Measurements from ENCODE around the gene PSD4. TPM values are rescaled to one million over a fixed set of nuclear protein-coding genes. Genes with fewer than 3 reads are reported as not detected.

Gene PSD4
- total RNA-seq, 1 donor from 2014 or later: 319 TPM

GRCh38 chr2:113212245-113213060 lies 38.7 kb downstream of the PSD4 start:
- H3K27me3 Mint-ChIP-seq (ENCODE audit: low read depth): no peaks in the 10 kb centered on the region
- no peaks in the 10 kb centered on the region for H3K36me3 Mint-ChIP-seq (ENCODE audit: low read depth)
- H3K9me3 Mint-ChIP-seq: no peaks in the 10 kb centered on the region
- DNase-seq (ENCODE audit: low spot score): no peak
- peaks cover 5% of the 10 kb centered on the region for H3K4me1 Mint-ChIP-seq (ENCODE audit: low read depth)
- no peak overlapping the region for H3K4me3 Mint-ChIP-seq (ENCODE audit: low read depth)
- intact Hi-C loops (cut with micrococcal nuclease): no loop called here
- no peak overlapping the region for H3K27ac Mint-ChIP-seq

GRCh38 chr2:113213061-113213930 lies 39.5 kb downstream of the PSD4 start:
- DNase-seq (ENCODE audit: low spot score): no peak
- Mint-ChIP-seq H3K4me3 (ENCODE audit: low read depth) (no peak overlapping the region), H3K27ac (no peak overlapping the region), H3K27me3 (ENCODE audit: low read depth) (no peaks in the 10 kb centered on the region), H3K36me3 (ENCODE audit: low read depth) (no peaks in the 10 kb centered on the region), H3K4me1 (ENCODE audit: low read depth) (peaks cover 7% of the 10 kb centered on the region), H3K9me3 (no peaks in the 10 kb centered on the region)
- intact Hi-C loops (cut with micrococcal nuclease): no loop called here

- Mint-ChIP-seq H3K36me3 (ENCODE audit: low read depth) (no peaks in the 10 kb centered on the region), H3K27ac (no peak overlapping the region)
- intact Hi-C loops (cut with micrococcal nuclease): no loop called here
Observed at GRCh38 chr2:113214141-113214540, 40.4 kb downstream of the PSD4 start.

GRCh38 chr2:113215056-113215455 lies 41.3 kb downstream of the PSD4 start:
- H3K4me1 Mint-ChIP-seq (ENCODE audit: low read depth): peaks cover 7% of the 10 kb centered on the region
- no peak overlapping the region for H3K27ac Mint-ChIP-seq
- H3K9me3 Mint-ChIP-seq: no peaks in the 10 kb centered on the region
- no peaks in the 10 kb centered on the region for H3K27me3 Mint-ChIP-seq (ENCODE audit: low read depth)
- no peak overlapping the region for H3K4me3 Mint-ChIP-seq (ENCODE audit: low read depth)
- no peaks in the 10 kb centered on the region for H3K36me3 Mint-ChIP-seq (ENCODE audit: low read depth)
- intact Hi-C loops (cut with micrococcal nuclease): no loop called here
- DNase-seq (ENCODE audit: low spot score): no peak

More at GRCh38 chr2:113214141-113214540, 40.4 kb downstream of the PSD4 start:
- Mint-ChIP-seq H3K27me3 (ENCODE audit: low read depth) (no peaks in the 10 kb centered on the region), H3K4me3 (ENCODE audit: low read depth) (no peak overlapping the region), H3K9me3 (no peaks in the 10 kb centered on the region), H3K4me1 (ENCODE audit: low read depth) (peaks cover 7% of the 10 kb centered on the region)
- DNase-seq (ENCODE audit: low spot score): no peak

GRCh38 chr2:113216321-113216720 lies 42.5 kb downstream of the PSD4 start:
- no peaks in the 10 kb centered on the region for H3K27me3 Mint-ChIP-seq (ENCODE audit: low read depth)
- peaks cover 7% of the 10 kb centered on the region for H3K4me1 Mint-ChIP-seq (ENCODE audit: low read depth)
- no peak overlapping the region for H3K4me3 Mint-ChIP-seq (ENCODE audit: low read depth)
- no peaks in the 10 kb centered on the region for H3K36me3 Mint-ChIP-seq (ENCODE audit: low read depth)
- no peak overlapping the region for H3K27ac Mint-ChIP-seq
- no peaks in the 10 kb centered on the region for H3K9me3 Mint-ChIP-seq
- no peak for DNase-seq (ENCODE audit: low spot score)
- intact Hi-C loops (cut with micrococcal nuclease): no loop called here

GRCh38 chr2:113216891-113217454 lies 43.2 kb downstream of the PSD4 start:
- H3K36me3 Mint-ChIP-seq (ENCODE audit: low read depth): no peaks in the 10 kb centered on the region
- peaks cover 7% of the 10 kb centered on the region for H3K4me1 Mint-ChIP-seq (ENCODE audit: low read depth)
- no peaks in the 10 kb centered on the region for H3K9me3 Mint-ChIP-seq
- no peak overlapping the region for H3K4me3 Mint-ChIP-seq (ENCODE audit: low read depth)
- peaks cover 3% of the 10 kb centered on the region for H3K27me3 Mint-ChIP-seq (ENCODE audit: low read depth)
- no peak overlapping the region for H3K27ac Mint-ChIP-seq
- intact Hi-C loops (cut with micrococcal nuclease): no loop called here
- DNase-seq (ENCODE audit: low spot score): no peak

GRCh38 chr2:113217455-113218282 lies 43.9 kb downstream of the PSD4 start:
- Mint-ChIP-seq H3K4me3 (ENCODE audit: low read depth) (no peak overlapping the region), H3K36me3 (ENCODE audit: low read depth) (no peaks in the 10 kb centered on the region), H3K27ac (no peak overlapping the region), H3K27me3 (ENCODE audit: low read depth) (peaks cover 3% of the 10 kb centered on the region), H3K9me3 (no peaks in the 10 kb centered on the region), H3K4me1 (ENCODE audit: low read depth) (peaks cover 7% of the 10 kb centered on the region)
- DNase-seq (ENCODE audit: low spot score): no peak
- intact Hi-C loops (cut with micrococcal nuclease): no loop called here

GRCh38 chr2:113218283-113219091 lies 44.7 kb downstream of the PSD4 start:
- H3K4me3 Mint-ChIP-seq (ENCODE audit: low read depth): no peak overlapping the region
- no peak for DNase-seq (ENCODE audit: low spot score)
- H3K36me3 Mint-ChIP-seq (ENCODE audit: low read depth): no peaks in the 10 kb centered on the region
- peaks cover 7% of the 10 kb centered on the region for H3K4me1 Mint-ChIP-seq (ENCODE audit: low read depth)
- intact Hi-C loops (cut with micrococcal nuclease): no loop called here
- peaks cover 3% of the 10 kb centered on the region for H3K27me3 Mint-ChIP-seq (ENCODE audit: low read depth)
- no peaks in the 10 kb centered on the region for H3K9me3 Mint-ChIP-seq
- no peak overlapping the region for H3K27ac Mint-ChIP-seq

GRCh38 chr2:113219092-113219441 lies 45.3 kb downstream of the PSD4 start:
- Mint-ChIP-seq H3K27ac (no peak overlapping the region), H3K4me3 (ENCODE audit: low read depth) (no peak overlapping the region), H3K4me1 (ENCODE audit: low read depth) (peaks cover 7% of the 10 kb centered on the region), H3K27me3 (ENCODE audit: low read depth) (peaks cover 3% of the 10 kb centered on the region), H3K36me3 (ENCODE audit: low read depth) (no peaks in the 10 kb centered on the region), H3K9me3 (no peaks in the 10 kb centered on the region)
- no peak for DNase-seq (ENCODE audit: low spot score)
- intact Hi-C loops (cut with micrococcal nuclease): no loop called here

- H3K27ac Mint-ChIP-seq: no peak overlapping the region
- no peak overlapping the region for H3K4me3 Mint-ChIP-seq (ENCODE audit: low read depth)
- peaks cover 7% of the 10 kb centered on the region for H3K4me1 Mint-ChIP-seq (ENCODE audit: low read depth)
- no peaks in the 10 kb centered on the region for H3K9me3 Mint-ChIP-seq
- H3K27me3 Mint-ChIP-seq (ENCODE audit: low read depth): peaks cover 5% of the 10 kb centered on the region
- no peak for DNase-seq (ENCODE audit: low spot score)
- intact Hi-C loops (cut with micrococcal nuclease): no loop called here
- no peaks in the 10 kb centered on the region for H3K36me3 Mint-ChIP-seq (ENCODE audit: low read depth)
Observed at GRCh38 chr2:113219525-113219888, 45.7 kb downstream of the PSD4 start.

GRCh38 chr2:113219889-113220641 lies 46.3 kb downstream of the PSD4 start:
- Mint-ChIP-seq H3K36me3 (ENCODE audit: low read depth) (no peaks in the 10 kb centered on the region), H3K9me3 (no peaks in the 10 kb centered on the region), H3K4me3 (ENCODE audit: low read depth) (no peak overlapping the region), H3K27ac (no peak overlapping the region), H3K4me1 (ENCODE audit: low read depth) (peaks cover 7% of the 10 kb centered on the region), H3K27me3 (ENCODE audit: low read depth) (peaks cover 5% of the 10 kb centered on the region)
- intact Hi-C loops (cut with micrococcal nuclease): no loop called here
- DNase-seq (ENCODE audit: low spot score): no peak
